ENCODE results near the gene TMEM217.
A peak's percentile ranks its signal among the peaks of the same experiment; 100 is the strongest.
"Not testable (repeated sequence)": the region's sequence is repeated elsewhere in the genome, so short reads cannot be mapped to it uniquely, and the experiment has no call there.

The TMEM217 gene

DNA sequence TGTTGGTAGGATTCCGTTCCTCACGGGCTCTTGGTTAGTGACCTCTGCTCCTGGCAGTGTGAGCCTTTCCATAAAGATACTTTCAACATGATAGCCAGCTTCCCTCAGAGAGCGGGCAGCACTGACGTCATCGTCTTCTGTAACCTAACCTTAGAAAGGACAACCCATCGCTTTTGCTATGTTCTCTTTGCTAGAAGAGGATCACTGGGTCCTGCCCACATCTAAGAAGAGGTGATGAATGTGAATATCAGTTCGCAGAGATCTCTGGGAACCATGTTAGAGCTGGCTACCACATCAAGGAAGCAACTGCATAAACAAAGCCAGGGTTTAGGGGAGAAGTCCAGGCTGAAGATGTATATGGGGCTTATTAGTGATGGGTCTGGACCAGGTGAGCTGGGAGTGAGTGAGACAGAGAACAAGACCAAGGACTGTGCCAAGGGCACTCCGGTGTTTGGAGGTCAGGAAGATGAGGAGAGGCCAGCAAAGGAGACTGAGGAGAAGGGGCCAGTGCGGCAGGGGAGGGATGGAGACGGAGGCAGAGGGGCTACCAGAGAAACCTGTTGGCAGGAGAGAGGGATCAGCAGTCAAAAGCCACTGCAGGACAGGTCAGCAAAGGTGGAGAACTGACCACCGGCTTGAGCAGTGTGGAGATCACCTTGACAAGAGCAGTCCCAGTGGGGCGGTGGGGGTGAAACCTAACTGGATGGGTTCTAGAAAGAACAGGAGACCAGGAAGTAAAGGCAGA lies 48.3 kb downstream of the TMEM217 start:
- DNase-seq: no peak

DNA sequence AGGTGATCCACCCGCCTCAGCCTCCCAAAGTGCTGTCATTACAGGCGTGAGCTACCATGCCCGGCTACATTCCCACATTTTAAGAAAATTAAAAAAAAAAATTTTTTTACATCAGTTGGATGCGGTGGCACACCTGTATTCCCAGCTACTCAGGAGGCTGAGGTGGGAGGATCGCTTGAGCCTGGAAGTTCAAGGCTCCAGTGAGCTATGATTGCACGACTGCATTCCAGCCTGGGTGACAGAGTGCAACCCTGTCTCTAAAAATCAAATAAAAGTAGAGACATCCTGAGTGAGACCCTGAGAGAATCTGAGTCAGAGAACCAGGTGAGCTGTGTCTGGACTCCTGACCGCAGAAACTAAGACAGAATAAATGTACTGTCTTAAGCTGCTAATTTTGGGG lies 49.2 kb downstream of the TMEM217 start:
- no peak for DNase-seq

DNA sequence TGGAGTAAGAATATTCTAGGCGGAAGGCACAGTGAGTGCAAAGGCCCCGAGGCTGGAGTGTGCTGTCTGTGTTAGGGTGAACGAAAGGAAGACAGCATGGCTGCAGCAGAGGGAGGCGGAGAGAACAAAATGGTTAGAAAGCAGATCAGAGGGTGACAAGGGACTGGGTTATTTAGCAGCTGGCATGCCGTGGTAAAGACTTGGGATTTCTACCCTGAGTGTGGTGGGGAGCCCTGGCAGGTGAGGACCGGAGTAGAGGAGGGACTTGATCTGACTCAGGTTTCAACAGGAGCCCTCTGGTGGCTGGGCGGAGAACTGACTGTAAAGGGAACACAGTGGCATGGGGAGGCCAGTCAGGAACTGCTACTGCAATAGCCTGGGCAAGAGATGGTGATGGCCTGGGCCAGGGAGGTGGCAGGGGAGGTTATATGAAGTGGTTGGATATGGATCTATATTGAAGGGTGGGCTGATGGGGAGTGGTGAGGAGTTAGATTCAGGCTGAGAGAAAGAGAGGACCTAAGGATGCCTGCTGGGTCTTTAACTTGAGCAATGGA lies 50.0 kb downstream of the TMEM217 start:
- peak; percentile 87 for DNase-seq

DNA sequence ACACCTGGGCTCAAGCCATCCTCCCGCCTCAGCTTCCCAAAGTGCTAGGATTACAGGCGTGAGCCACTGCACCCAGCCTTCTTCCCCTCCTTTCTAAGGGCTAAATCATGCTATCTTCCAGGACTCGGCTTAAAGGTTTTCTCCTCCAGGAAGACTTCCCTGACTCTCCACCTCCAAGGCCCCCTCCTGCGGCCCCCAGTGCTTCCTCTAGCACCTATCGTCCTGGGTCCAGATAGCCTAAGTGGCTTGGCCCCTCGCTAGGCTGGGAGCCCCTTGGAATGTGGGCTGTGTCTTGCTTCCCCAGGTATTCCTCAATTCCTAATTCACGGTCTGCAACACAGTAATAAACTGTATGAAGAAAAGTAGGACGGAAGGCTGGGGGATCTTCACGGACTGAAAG lies 51.3 kb downstream of the TMEM217 start:
- DNase-seq: no peak

DNA sequence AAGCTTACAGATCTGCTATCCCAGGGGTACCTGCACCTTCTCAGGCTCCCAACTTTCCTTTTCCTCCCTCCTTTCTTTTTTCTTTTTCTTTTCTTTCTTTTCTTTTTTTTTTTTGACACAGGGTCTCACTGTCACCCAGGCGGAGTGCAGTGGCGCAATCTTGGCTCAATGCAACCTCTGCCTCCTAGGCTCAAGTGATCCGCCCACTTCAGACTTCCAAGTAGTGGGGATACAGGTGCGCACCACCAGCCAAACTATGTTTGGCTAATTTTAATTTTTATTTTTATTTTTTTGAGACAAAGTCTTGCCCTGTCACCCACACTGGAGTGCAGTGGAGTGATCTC lies 52.0 kb downstream of the TMEM217 start:
- no peak for DNase-seq

DNA sequence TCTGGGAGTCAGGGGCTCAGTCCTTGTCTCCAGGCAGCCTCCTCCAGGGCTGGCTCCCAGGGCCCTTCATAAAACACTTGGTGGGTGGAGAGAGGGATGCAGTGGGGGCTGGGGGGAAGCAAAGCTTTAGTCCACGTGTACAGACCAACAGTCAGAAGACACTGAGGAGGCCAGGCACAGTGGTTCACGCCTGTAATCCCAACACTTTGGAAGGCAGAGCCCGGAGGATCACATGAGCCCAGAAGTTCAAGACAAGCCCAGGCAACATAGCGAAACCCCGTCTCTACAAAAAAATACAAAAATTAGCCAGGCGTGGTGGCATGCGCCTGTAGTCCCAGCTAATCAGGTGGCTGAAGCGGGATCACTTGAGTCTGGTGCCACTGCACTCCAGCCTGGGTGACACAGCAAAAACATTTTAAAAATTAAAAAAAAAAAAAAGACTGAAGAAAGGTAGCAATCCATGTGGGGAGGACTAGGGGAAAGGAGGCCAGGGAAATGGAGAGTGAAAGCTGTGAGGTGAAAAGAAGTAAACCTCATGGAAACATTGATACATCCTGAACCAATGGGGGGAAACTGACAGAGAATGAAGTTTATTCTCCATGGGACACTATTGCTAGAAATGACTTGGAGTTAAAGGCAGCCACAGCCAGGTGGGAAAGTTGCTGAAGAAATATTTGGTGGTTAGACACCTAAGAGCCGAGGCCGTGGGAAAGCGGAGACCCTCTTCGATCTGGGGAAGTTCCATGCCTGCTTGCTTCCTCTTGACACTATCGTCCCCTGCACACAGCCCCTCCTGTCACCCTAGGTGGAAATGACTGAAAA lies 52.6 kb downstream of the TMEM217 start:
- DNase-seq: no peak

DNA sequence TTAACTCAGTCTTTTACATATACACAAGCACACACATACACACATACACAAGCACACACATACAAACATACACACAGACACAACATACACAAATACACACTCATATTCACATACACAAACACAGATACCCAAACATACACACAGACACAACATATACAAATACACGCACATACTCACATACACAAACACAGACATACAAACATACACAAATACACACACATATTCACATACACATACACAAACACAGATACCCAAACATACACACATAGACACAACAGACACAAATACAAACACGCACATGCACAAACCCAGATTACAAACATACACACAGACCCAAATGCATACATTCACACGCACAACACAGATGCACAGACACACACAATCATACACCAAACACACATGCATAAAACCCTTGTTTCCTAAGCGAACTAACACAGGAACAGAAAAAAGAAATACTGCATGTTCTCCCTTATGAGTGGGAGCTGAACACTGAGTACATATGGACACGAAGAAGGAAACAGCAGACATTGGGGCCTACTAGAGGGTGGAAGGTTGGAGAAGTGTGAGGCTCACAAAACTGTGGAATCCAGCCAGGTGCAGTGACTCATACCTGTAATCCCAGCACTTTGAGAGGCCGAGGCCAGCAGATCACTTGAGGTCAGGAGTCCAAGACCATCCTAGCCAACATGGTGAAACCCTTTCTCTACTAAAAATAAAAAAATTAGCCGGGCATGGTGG lies 53.8 kb downstream of the TMEM217 start:
- no peak for DNase-seq

DNA sequence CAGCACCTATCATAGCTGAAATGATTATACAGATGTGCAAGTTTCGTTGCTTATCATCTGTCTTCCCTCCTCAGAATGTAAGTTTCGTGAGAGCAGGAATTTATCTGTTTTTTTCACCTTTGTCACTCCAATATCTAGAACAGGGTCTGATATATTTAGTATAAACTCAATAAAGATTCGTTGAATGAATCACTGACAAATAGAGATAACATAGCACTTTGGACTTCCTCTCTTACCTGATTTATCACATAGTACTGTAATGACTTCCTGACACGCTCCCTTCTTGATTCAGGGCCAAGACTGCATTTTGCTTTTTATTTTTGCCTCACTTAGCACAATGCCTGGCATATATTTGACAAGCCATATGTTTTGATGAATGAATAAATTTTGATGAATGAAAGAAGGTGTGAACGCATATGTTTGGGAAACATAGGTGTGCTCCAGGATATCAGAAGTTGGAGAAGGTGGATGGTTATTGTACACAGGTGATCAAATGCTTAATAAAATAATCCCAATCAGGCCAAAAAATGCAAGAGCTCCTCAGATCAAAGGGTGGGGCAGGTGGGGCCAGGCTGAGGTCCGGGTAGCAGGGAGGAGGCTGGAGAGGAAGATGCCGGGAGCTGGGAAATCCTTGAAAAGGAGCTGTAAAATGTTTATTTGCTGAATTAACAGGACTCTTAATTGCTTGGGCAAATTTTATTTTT lies 55.0 kb downstream of the TMEM217 start:
- no peak for DNase-seq

DNA sequence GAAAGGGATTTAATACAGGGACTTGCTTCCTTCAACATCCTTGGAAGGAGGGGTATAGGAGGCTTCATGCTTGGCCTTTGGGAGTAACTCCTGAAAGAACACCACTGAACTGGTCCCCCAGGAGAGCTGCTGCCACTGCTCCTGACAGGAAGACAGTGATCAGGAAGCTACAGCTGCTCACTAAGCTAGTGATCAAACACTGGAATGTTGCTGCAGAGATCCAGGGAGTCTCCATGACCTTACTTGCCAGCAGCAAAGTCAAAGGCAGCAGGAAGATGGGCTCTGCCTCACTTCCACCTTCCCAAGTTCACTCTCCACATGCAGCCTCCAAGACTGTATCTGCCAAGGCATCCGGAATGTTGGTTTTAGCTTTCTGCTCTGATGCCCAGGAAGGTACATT lies 56.2 kb downstream of the TMEM217 start:
- no peak for DNase-seq

DNA sequence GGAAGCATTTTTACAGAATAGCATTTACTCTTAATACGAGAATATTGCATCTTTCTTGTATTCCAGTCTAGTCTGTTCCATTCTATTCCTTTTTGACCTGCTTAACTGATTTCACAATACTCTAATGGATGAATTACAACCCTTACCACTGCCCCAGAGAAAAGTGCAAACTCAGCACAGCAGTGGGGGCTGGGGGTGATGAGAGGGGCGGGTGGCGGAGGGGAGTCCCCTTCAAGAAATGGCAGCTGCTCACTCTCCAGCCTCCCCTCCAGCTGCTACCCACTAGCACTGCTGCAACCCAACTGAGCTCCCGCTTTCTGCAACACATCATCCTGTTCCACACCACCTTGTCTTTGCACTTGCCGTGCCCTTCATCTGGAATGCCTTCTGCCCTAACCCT lies 57.9 kb downstream of the TMEM217 start:
- no peak for DNase-seq

DNA sequence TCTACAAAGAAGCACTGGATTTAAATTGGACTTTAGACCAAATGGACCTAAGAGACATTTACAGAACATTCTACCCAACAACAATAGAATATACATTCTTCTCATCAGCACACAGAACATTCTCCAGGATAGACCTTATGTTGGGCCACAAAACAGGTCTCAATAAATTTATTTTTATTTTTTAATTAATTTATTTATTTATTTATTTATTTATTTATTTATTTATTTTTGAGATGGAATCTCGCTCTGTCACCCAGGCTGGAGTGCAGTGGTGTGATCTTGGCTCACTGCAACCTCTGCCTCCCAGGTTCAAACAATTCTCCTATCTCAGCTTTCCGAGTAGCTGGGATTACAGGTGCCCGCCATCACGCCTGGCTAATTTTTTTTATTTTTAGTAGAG lies 61.5 kb downstream of the TMEM217 start:
- not testable (repeated sequence) for DNase-seq

DNA sequence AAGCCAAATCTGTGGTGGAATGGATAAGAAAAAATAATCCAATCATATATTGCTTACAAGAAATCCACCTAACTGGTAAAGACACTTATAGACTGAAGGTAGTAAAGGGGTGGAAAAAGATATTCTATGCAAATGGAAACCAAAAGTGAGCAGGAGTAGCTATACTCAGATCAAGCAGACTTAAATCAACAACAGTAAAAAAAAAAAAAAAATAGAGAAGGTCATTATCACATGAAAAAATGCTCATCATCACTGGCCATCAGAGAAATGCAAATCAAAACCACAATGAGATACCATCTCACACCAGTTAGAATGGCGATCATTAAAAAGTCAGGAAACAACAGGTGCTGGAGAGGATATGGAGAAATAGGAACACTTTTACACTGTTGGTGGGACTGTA lies 63.1 kb downstream of the TMEM217 start:
- DNase-seq: not testable (repeated sequence)

DNA sequence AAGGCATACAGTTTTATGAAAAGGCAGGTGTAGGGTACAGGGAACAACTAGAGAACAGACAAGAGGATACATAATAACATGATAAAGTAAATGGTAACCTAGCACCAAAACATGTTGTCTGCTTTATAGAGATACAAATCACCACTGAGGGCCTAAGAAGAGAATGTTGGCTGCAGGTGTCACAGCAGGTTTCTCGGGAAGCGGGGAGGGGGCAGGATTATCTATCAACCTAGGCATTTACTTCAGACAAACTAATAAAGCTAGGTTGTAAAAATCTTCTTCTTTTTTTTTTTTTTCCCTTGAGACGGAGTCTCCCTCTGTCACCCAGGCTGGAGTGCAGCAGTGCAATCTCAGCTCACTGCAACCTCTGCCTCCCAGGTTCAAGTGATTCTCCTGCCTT lies 65.3 kb downstream of the TMEM217 start:
- DNase-seq: no peak

DNA sequence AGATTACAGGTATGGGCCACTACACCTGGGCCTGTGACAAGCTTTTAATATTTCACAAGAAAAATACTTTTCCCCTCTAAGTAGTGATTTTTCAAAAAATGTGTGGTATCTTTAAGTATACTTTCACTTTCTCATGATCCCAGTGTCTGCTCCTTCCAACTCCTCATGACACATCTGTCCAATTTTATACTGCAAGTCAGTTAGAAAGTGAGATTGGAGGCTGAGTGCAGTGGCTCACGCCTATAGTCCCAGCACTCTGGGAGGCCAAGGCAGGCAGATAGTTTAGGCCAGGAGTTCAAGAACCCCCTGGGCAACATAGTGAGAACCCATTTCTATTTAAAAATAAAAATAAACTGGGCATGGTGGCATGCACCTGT lies 67.8 kb downstream of the TMEM217 start:
- DNase-seq: no peak

DNA sequence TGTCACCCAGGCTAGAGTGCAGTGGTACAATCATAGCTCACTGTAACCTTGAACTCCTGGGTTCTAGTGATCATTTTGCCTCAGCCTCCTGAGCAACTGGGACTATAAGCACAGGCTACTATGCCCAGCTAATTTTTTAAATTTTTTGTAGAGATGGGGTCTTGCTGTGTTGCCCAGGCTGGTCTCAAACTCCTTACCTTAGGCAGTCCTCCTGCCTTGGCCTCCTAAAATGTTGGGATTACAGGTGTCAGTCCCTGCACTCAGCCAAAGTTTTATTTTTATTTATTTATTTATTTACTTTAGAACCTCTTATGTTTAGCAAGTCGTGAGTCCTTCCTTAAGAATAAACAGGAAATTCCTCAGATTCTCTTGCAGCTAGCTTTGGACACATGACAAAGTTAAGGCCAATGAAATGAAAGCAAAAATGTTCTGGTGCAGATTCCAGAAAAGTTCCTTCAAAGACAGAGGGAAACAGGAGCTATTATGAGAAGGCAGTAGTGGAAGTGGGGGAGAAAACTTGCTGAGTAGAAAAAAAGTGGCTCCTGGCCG lies 68.9 kb downstream of the TMEM217 start:
- DNase-seq: no peak

DNA sequence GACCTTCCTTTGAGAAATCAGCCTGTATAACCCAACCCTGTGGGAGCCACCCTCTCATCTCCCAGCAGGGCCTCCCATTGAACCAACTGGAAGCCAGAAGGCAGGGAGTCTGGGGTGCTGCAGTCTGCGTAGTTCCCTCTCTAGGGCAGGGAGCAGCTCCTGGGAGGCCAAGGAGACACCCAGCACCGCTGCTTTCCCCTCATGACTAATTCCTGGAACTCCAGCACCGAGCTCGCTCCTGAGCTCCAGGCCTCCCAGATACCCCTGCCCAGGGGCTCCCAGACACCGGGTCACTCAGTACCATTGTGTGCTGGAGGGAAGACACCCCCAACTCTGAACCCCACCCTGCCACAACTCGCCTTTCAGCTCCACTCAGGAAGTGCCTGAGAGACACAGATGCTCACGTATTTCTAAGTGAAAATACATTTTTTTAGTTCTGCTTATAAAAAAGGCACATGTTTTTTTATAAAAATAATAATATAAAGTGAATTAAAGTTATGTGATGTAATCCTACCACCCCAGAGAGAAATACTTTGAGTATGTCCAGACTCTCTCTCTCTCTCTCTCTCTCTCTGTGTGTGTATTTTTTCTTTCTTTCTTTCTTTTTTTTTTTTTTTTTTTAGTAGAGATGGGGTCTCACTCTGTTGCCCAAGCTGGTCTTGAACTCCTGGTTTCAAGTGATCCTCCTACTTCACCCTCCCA lies 70.5 kb downstream of the TMEM217 start:
- DNase-seq: no peak

DNA sequence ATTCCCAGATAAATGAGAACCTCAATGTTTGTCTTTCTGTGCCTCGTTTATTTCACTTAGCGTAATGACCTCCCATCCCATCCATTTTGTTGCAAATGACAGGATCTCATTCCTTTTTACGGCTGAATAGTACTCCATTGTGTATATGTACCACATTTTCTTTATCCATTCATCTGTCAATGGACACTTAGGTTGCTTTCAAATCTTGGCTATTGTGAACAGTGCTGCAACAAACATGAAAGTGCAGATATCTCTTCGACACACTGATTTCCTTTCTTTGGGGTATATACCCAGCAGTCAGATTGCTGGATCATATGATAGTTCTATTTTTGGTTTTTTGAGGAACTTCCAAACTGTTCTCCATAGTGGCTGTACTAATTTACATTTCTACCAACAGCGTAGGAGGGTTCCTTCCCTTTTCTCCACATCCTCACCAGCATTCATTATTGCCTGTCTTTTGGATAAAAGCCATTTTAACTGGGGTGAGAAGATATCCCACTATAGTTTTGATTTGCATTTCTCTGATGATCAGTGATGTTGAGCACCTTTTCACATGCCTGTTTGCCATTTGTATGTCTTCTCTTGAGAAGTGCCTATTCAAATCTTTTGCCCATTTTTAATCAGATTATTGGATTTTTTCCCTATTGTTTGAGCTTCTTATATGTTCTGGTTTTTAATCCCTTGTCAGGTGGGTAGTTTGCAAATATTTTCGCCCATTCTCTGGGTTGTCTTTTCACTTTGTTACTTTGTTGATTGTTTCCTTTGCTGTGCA lies 71.8 kb downstream of the TMEM217 start:
- DNase-seq: not testable (repeated sequence)

DNA sequence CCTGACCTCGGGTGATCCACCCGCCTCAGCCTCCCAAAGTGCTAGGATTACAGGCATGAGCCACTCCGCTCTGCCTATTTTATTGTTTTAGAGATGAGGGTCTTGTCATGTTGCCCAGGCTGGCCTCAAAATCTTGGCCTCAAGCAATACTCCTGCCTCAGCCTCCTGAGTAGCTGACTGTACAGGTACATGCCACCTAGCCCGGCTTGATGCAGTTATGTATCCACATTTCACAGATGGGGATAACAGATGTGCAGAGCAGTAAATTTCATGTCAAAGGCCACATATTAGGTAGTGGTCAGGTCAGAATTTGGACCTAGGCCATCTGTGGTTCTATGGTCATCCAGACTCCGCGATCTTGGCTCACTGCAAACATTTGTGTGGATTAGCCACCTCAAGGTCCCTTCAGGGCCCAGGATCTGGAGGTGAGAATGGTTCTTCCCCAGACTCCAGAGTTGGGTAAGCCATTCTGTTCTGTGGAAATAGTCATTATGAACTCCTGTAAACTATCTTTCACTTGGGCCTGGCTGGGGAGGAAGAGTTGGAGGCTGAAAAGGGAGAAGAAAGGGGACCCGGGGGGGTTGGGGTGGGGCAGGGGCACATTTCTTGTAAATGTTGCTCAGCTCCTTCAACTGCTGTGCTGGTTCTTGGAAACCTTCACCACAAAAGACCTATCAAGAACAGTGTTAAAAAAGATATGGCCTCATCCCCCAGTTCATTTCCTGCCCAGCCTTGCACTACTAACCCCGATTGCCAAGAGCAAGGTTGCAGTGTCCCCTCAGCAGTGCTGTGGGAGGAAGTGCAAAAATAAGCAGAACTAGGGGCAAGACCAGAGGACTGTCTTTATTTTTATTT lies 75.0 kb downstream of the TMEM217 start:
- DNase-seq: peak; percentile 48

DNA sequence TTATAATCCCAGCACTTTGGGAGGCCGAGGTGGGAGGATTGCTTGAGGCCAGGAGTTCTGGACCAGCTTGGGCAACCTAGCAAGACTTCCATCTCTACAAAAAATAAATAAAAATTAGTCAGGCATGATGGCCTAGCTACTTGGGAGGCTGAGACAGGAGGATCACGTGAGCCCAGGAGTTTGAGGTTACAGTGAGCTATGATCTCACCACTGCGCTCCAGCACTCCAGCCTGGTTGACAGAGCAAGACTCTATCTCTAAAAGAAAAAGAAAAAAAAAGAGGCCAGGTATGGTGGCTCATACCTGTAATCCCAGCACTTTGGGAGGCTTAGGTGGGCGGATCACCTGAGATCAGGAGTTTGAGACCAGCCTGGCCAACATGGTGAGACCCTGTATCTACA lies 77.3 kb downstream of the TMEM217 start:
- not testable (repeated sequence) for DNase-seq

DNA sequence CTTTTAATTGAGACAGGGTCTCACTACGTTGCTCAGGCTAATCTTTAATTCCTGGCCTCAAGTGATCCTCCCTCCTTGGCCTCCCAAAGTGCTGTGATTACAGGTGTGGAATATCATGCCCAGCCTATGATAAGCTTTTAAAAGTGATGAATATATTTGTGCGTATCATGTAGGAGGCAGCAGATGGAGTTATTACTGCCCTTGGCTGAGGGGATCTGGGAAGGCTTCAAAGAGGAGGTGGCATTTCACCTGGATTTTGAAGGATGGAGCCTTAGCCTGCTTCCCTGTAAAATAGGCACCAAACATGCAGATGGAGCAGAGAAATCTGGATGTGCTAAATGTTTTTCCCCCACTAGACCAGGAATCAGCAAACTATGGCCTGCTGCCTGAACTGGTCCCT lies 77.9 kb downstream of the TMEM217 start:
- DNase-seq: no peak
